GM18907 (cell line): ENCODE results near the gene TEP1.
"Not testable (repeated sequence)": the region's sequence is repeated elsewhere in the genome, so short reads cannot be mapped to it uniquely, and the experiment has no call there.

Experiments used
- ATAC-seq: cut with Tn5 transposase; IDR thresholded peaks from one replicate; pipeline ENCODE4 v1.9.1; 2021; ENCODE audit warnings: mild to moderate bottlenecking, moderate library complexity; ENCODE audit not compliant: unreplicated experiment

The TEP1 gene

GRCh38 chr14:20412876-20413743 lies at the start of gene TEP1:
TSS of gene TEP1 (minus strand) at chr14:20413501. CDS start at chr14:20408439, 5,062 bp downstream.
- peak; percentile 81 for ATAC-seq

- ATAC-seq: peak; percentile 95
These were observed 48.2 kb upstream of the TEP1 start, which contains the start of gene PIP4P1 for GRCh38 chr14:20461225-20462141. TSS of gene PIP4P1 (minus strand) at chr14:20461434. CDS start at chr14:20461325, 109 bp downstream.

DNA sequence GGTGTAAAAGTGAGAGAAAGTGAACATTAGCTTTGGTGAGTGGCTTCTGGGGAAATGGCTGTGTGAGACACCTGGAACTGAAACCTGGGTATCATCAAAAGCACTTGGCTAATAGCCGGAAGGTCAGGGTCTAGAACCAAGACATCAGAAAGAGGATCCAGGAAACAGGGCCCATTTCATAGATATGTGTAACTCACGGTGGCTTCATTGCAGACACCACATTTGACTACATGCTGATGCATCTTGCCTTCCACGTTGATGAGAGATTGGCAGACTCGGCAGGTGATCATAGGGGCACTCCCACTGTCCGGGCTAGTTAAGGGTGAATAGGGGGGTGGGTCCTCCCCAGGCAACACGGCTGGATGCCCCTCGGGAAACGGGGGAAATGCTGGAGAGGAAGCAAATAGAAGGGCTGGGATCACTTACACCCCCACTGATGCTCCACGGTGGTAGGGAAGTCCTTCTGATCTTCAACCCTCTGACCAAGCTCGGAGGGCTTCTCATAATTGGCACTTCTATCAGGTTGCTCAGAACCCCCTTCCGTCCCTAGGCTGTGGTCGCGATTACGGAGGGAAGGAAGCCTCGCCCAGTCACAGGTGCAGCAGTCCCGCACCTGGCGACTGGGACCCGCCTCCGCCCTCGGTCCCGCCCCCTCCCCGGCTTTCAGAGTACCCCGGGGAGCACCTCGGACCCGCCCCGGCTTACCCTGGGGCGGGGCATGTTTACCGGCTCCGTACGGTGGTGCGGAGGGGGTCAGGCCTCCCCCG lies 47.3 kb upstream of the TEP1 start:
- peak; percentile 20 for ATAC-seq

DNA sequence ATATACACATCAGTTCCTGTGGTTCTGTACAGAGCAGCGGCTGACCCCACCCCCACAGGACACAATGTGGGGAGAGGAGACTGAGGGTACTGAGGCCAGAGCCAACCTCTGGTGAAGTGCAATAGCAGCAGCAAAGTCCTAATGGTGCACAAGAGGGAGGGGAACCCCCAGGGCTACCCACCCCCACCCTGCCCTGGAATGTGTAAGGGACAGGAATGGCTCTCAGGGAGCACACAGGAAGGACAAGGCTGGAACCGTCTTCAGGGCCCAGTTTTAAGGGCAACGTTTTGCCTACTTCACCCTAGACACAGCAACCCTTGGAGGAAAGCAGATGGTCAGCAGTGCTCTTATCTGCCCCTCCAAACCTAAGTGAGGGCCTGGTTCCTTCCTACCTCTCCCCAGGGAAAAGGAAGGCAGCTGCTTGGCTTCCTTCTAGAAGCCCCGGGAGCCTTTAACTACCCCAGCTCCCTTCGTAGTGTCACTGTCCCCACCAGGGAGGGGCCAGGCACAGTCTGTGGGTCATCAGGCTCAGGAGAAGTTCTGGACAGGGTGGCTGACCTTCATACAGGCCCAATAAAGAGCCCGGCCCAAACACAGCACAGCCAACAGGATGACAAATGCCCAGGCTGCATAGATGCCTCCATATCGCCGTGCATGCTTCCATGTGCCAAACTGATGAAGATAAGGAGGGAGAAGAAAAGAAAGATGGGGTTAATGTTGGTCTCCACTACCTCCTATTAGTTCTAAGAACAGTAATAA lies 44.9 kb upstream of the TEP1 start:
- ATAC-seq: no peak

DNA sequence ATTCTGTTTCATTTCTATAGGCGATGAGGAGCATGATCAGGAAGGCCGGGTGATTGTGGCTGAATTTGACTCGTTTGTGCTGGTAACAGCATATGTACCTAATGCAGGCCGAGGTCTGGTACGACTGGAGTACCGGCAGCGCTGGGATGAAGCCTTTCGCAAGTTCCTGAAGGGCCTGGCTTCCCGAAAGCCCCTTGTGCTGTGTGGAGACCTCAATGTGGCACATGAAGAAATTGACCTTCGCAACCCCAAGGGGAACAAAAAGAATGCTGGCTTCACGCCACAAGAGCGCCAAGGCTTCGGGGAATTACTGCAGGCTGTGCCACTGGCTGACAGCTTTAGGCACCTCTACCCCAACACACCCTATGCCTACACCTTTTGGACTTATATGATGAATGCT lies 43.7 kb upstream of the TEP1 start:
- ATAC-seq: no peak

DNA sequence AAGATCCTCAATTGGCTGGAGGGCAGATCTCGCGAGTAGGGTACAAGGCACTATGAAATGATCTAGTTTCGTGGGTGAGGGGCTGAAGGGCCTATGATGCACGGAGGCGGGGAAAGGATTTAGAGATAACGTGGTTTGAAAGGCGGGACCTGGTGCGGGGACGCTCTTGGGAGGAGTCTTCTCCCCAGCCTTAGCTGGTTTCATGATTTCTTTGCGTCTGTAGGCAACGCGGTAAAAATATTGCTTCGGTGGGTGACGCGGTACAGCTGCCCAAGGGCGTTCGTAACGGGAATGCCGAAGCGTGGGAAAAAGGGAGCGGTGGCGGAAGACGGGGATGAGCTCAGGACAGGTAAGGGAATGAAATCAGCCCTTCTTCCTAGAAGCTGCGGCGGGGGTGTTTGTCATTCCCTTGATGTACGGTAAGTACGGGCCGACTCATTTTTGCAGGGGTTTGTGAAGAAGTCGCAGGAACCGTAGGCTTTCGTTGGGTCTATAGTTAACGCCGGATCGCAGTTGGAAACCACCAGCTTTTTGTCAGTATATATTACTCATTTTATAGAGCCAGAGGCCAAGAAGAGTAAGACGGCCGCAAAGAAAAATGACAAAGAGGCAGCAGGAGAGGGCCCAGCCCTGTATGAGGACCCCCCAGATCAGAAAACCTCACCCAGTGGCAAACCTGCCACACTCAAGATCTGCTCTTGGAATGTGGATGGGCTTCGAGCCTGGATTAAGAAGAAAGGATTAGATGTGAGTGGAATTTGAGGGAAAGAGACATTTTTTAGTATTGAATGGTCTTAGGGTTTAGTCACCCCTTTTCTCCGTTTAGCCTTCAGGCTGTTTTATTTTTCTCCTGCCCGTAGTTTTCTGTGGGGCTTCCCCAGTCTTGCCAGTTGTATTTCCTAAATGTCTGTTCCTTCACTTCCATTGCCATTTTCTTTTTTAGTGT lies 42.3 kb upstream of the TEP1 start:
- ATAC-seq: peak; percentile 60

DNA sequence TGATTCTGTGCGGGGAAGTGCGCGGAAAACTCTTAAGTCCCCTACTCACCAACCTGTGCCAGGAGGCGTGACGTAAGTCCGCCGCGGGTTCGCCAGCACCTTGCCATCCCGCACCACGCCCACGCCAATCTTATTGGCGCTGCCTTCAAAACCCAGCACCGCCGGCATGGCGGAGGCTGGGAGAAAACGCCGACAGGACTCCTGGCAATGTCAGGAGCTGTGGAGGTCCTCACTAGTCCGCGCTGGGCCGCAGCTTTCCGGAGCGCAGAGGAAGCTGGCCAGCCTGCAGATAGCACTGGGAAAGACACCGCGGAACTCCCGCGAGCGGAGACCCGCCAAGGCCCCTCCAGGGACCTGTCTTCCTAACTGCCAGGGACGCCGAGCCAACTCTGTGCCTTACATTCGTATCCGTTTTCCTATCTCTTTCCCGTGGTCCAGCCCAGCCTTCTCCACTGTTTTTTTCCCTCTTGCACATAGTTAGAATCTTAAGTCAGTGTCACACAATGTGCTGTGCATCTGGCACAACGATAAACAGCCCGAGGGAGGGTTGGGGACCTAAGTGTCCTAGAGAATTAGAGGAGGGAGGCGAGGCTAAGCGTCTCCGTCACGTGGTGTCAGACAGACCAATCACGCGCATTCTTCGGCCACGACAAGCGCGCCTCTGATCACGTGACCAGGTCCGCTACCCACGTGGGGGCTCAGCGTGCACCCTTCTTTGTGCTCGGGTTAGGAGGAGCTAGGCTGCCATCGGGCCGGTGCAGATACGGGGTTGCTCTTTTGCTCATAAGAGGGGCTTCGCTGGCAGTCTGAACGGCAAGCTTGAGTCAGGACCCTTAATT lies 41.4 kb upstream of the TEP1 start, which contains the start of the genes APEX1 and OSGEP:
TSS of gene APEX1 (plus strand) at position 711 of the 839 bp plus-strand sequence. CDS start 420 bp downstream, outside the sequence.
TSS of gene OSGEP (minus strand) at position 297 of the 839 bp plus-strand sequence. CDS start at position 168, 129 bp downstream.
- peak; percentile 89 for ATAC-seq

- not testable (repeated sequence) for ATAC-seq
These were observed 39.5 kb upstream of the TEP1 start for GRCh38 chr14:20452831-20453230.

DNA sequence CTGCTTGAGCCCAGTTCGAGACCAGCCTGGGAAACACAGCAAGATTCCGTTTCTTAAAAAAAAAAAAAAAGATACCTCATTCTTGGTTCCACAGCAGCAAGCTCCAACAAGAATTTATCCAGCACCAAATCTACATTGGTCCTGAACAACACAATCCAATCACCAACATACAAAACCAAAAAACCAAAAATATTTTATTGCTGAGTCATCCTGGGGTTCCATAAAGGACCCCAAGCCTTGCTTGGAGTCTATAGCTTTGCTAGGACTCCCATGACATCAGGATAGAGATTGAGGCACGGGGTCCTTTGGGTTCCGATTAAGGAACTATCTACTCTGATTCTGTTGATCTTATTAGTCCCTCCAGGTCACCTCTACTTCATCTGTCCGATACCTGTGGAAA lies 33.6 kb upstream of the TEP1 start:
- ATAC-seq: no peak

DNA sequence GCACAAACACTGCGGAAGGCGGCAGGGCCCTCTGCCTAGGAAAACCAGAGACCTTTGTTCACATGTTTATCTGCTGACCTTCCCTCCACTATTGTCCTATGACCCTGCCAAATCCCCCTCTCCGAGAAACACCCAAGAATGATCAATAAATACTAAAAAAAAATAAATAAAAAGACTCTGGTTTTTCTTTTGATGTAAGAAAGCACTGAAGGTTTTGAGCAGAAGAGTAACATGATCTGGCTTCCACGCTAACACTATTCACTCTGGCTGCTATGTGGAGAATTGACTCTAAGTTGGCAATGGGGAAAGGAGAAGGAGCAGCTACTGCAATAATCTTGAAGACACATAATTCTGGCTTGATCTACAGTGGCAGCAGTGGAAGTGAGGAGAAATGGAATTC lies 30.3 kb upstream of the TEP1 start:
- ATAC-seq: not testable (repeated sequence)

- ATAC-seq: no peak
These were observed 28.2 kb upstream of the TEP1 start for GRCh38 chr14:20441461-20441860.

- ATAC-seq: no peak
These were observed 27.6 kb upstream of the TEP1 start for GRCh38 chr14:20440882-20441281.

DNA sequence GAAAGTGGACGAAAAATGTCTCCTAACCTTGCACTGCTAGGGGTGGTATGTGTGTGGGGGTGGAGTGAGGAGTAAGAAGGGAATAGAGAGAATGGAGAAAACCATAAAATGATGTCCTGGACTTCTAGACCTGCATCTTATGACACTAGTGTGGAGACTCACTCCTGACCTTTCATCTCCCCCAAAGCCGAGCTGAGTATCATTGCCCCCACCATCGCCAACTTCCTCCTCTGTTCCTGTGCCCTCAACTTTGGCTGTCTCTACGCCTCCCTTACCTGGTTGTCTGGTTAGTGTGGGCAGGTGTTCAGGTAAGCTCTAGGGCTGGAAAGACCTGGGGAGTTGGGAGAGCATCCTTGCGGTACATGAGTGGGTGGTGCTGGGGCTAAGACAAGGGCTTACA lies 27.2 kb upstream of the TEP1 start:
- ATAC-seq: no peak

GRCh38 chr14:20438664-20439063 lies 25.4 kb upstream of the TEP1 start:
- ATAC-seq: peak; percentile 62

DNA sequence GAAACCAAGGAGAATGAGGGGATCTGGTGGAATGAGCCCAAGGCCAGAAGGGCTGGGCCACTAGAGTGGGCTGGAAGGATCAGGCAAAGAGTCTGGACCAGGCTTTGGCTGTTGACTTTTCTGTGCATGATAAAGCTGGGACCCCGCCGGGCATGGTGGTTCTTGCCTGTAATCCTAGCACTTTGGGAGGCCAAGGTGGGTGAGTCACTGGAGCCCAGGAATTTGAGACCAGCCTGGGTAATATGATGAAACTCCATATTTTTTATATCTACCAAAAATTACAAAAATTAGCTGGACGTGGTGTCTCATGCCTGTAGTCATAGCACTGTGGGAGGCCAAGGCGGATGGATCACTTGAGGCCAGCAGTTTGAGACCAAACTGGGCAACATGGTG lies 23.1 kb upstream of the TEP1 start:
- no peak for ATAC-seq

DNA sequence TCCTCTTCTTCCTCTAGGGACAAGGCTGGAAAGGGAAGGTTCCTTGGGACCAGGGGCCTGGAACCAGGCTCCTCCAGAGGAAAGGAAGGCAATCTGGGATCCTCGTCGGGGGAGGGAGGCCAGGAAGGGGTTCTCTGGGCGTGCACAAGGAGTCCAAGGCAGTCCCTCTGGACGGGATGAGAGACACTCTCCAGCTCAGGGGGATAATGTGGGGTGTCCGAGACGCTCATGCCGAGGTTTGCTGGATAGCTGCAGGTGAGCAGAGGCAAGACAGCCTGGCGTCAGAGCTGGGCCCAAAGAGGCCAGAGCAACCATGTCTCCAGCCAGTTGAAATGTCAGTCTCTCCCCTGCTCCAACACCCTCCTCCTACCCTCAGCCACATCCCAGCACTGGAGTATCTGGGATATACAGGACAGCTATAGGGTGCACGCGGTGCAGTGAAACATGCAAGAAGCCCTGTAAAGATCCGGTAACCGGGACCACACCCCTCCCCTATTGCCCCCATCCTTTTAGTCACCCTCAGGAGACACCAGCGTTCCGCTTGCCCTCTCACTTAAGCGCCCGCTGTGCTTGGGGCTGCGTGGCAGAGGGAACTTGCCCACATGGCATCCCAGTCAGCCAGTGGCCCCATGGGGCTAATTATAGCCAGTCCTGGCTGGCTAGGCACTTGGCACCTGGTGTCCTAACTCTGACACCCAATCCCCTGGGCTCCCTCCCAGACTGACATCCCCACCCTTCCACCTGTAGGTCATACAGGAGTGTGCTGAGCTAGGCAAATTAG lies 22.5 kb upstream of the TEP1 start, which contains the start of gene KLHL33:
TSS of gene KLHL33 (minus strand) at position 585 of the 781 bp plus-strand sequence. CDS start at position 230, 355 bp downstream.
- no peak for ATAC-seq
